ENCODE results near the gene INTS11. TPM values are rescaled to one million over a fixed set of nuclear protein-coding genes. Genes with fewer than 3 reads are reported as not detected.

INTS11 gene
- polyA plus RNA-seq, 1 experiment, result 95.8 TPM

GRCh38 chr1:1357871-1358432 lies 33.5 kb upstream of the INTS11 start:
- no peaks in the 10 kb centered on the region for H3K27me3 ChIP-seq (ENCODE audit: control insufficient read depth, insufficient read depth, low read length)
- TF ChIP-seq, protein P1, sequence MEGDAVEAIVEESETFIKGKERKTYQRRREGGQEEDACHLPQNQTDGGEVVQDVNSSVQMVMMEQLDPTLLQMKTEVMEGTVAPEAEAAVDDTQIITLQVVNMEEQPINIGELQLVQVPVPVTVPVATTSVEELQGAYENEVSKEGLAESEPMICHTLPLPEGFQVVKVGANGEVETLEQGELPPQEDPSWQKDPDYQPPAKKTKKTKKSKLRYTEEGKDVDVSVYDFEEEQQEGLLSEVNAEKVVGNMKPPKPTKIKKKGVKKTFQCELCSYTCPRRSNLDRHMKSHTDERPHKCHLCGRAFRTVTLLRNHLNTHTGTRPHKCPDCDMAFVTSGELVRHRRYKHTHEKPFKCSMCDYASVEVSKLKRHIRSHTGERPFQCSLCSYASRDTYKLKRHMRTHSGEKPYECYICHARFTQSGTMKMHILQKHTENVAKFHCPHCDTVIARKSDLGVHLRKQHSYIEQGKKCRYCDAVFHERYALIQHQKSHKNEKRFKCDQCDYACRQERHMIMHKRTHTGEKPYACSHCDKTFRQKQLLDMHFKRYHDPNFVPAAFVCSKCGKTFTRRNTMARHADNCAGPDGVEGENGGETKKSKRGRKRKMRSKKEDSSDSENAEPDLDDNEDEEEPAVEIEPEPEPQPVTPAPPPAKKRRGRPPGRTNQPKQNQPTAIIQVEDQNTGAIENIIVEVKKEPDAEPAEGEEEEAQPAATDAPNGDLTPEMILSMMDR (IDR thresholded peaks at IDR 0.05; ENCODE audit: insufficient read depth, low read depth, low read length), result no peak
- DNase-seq (ENCODE audit: low read depth), result no peak
- peak overlapping the region; percentile 95 for H3K4me3 ChIP-seq (ENCODE audit: low read depth, low read length)
- H3K36me3 ChIP-seq (ENCODE audit: control insufficient read depth, insufficient read depth, low read length), result peaks cover 21% of the 10 kb centered on the region
- ChIA-PET CTCF (interaction anchor here (1.4 to 2.7 kb wide), 3 partner anchors 9 to 14 kb away, joined by 4 to 31 read pairs (median 8); partner anchors contain the start of gene DVL1), POLR2A (interaction anchor here (0.6 kb wide), 1 partner anchor 48 kb away, joined by 3 read pairs; no protein-coding TSS in a partner anchor)

DNA sequence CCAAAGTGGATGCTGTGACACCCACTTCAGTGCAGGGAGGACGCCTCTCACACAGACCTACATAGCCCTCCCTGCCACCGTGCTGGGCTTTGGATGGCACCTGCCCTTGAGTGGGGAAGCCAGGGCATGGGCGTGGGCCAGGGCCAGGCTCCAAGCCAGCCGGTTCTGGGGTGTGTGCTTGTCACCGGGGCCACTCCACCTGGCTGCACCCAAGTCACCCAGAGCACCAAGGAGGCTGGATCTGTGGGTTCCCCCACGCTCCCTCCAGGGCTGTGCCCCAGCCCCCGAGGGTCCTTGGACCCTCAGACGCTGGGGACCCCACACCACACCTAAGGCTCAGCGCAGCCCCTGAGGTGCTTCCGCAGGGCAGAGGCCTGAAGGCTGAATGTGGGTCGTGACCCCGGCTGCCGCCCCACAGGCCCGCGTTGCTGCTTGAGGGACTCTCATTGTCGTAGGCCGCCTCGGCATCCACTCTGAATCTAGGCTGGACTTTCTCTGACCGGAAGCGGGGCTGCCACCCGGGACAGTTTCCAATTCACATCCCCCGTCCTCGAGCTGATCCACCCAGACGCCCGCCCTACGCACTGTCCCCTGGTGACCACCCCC lies 32.4 kb upstream of the INTS11 start:
- DNase-seq (ENCODE audit: low read depth), result no peak
- H3K27me3 ChIP-seq (ENCODE audit: control insufficient read depth, insufficient read depth, low read length), result no peaks in the 10 kb centered on the region
- H3K36me3 ChIP-seq (ENCODE audit: control insufficient read depth, insufficient read depth, low read length), result peaks cover 29% of the 10 kb centered on the region
- ChIA-PET CTCF (interaction anchor here (1.5 to 2.7 kb wide), 2 partner anchors 8 to 14 kb away, joined by 8 to 31 read pairs; partner anchors contain the start of gene DVL1), POLR2A (no interaction called here)
- peak overlapping the region; percentile 95 for H3K4me3 ChIP-seq (ENCODE audit: low read depth, low read length)
- TF ChIP-seq, protein P1 (IDR thresholded peaks at IDR 0.05; ENCODE audit: insufficient read depth, low read depth, low read length), result no peak

- DNase-seq (ENCODE audit: low read depth), result no peak
- TF ChIP-seq, protein P1 (IDR thresholded peaks at IDR 0.05; ENCODE audit: insufficient read depth, low read depth, low read length), result no peak
- POLR2A ChIA-PET, result no interaction called here
Observed at GRCh38 chr1:1356166-1356795, 31.8 kb upstream of the INTS11 start.

GRCh38 chr1:1355416-1355815 lies 31.0 kb upstream of the INTS11 start:
- Histone ChIP-seq H3K4me3 (ENCODE audit: low read depth, low read length) (peak overlapping the region; percentile 95), H3K27me3 (ENCODE audit: control insufficient read depth, insufficient read depth, low read length) (no peaks in the 10 kb centered on the region), H3K36me3 (ENCODE audit: control insufficient read depth, insufficient read depth, low read length) (peaks cover 31% of the 10 kb centered on the region)
- POLR2A ChIA-PET, result no interaction called here
- TF ChIP-seq, protein P1 (IDR thresholded peaks at IDR 0.05; ENCODE audit: insufficient read depth, low read depth, low read length), result no peak
- DNase-seq (ENCODE audit: low read depth), result no peak
- CTCF ChIA-PET, result no interaction called here

More at GRCh38 chr1:1356166-1356795, 31.8 kb upstream of the INTS11 start:
- H3K4me3 ChIP-seq (ENCODE audit: low read depth, low read length), result peak overlapping the region; percentile 95
- CTCF ChIA-PET, result no interaction called here
- no peaks in the 10 kb centered on the region for H3K27me3 ChIP-seq (ENCODE audit: control insufficient read depth, insufficient read depth, low read length)
- H3K36me3 ChIP-seq (ENCODE audit: control insufficient read depth, insufficient read depth, low read length), result peaks cover 31% of the 10 kb centered on the region
